Caco-2 (cell line): ENCODE measurements around the gene RASSF3. TPM values are rescaled to one million over a fixed set of nuclear protein-coding genes. Genes with fewer than 3 reads are reported as not detected.
A peak's percentile ranks its signal among the peaks of the same experiment; 100 is the strongest.

Experiments
- BruUV-seq: library from RNA; stranded (reverse); fragments of 400-500 nt; replicated peaks from 2 replicates; lab custom pipeline; 2021; lab: Mats Ljungman, UMichigan
- CTCF ChIA-PET: fragments of 300-600 bp; sonication (Branson Sonifier 250); formaldehyde crosslinking; loops from one replicate; lab custom pipeline; 2022; ENCODE audit warnings: antibody characterized with exemption; lab: Charles Lee
- POLR2A ChIA-PET: fragments of 300-600 bp; sonication (Branson Sonifier 250); formaldehyde crosslinking; loops from one replicate; lab custom pipeline; 2022; ENCODE audit warnings: antibody characterized with exemption; lab: Charles Lee
- DNase-seq, 2 experiments: peaks; one replicate each; pipeline versions ENCODE4 v3.0.0 to v3.0.0-alpha.2; 2020 to 2022
- H3K27me3 ChIP-seq: replicated peaks from 2 replicates; pipeline ENCODE4 v1.6.0; 2011; ENCODE audit warnings: low read length; ENCODE audit not compliant: control insufficient read depth, insufficient read depth
- H3K36me3 ChIP-seq: 2 replicates; pipeline ENCODE4 v1.5.1; 2011; ENCODE audit warnings: low read length; ENCODE audit not compliant: control insufficient read depth, insufficient read depth
- H3K4me1 ChIP-seq: fragments of 250-450 bp; sonication (Bioruptor Pico); 2 replicates; pipeline ENCODE4 v1.5.1; 2020; ENCODE audit warnings: mild to moderate bottlenecking
- H3K4me3 ChIP-seq: 2 replicates; pipeline ENCODE4 v1.5.1; 2011; ENCODE audit warnings: low read depth, mild to moderate bottlenecking, control low read depth, low read length
- H3K9me3 ChIP-seq: fragments of 250-450 bp; sonication (Bioruptor Pico); 2 replicates; pipeline ENCODE4 v1.5.1; 2020; ENCODE audit warnings: mild to moderate bottlenecking, moderate library complexity
- H3K27ac Mint-ChIP-seq: one replicate; pipeline ENCODE4 v1.8.0; 2022; ENCODE audit warnings: mixed read lengths; ENCODE audit not compliant: unreplicated experiment
- H3K27me3 Mint-ChIP-seq: one replicate; pipeline ENCODE4 v1.8.0; 2022; ENCODE audit warnings: mixed read lengths; ENCODE audit not compliant: insufficient read depth, unreplicated experiment
- H3K36me3 Mint-ChIP-seq: one replicate; pipeline ENCODE4 v1.8.0; 2022; ENCODE audit warnings: mild to moderate bottlenecking, mixed read lengths; ENCODE audit not compliant: insufficient read depth, unreplicated experiment
- H3K4me1 Mint-ChIP-seq: one replicate; pipeline ENCODE4 v1.8.0; 2022; ENCODE audit warnings: low read depth, mixed read lengths; ENCODE audit not compliant: unreplicated experiment
- H3K4me3 Mint-ChIP-seq: one replicate; pipeline ENCODE4 v1.8.0; 2022; ENCODE audit warnings: mild to moderate bottlenecking, moderate library complexity, mixed read lengths; ENCODE audit not compliant: unreplicated experiment
- H3K9me3 Mint-ChIP-seq: one replicate; pipeline ENCODE4 v1.8.0; 2022; ENCODE audit warnings: mixed read lengths; ENCODE audit not compliant: unreplicated experiment
- CTCF ChIP-seq, 2 experiments: fragments of 200-600 bp in 1 of 2; IDR thresholded peaks; 1 replicate in 1 of 2; 2 replicates in 1 of 2; pipeline versions ENCODE4 v1.5.1 to v1.8.0; 2011 to 2022; ENCODE audit warnings: antibody characterized with exemption in 1 of 2, control low read depth in 1 of 2, inconsistent platforms in 1 of 2, low read depth in 1 of 2, low read length in 1 of 2, mild to moderate bottlenecking in 1 of 2, moderate library complexity in 1 of 2; ENCODE audit not compliant: insufficient read depth in 1 of 2, severe bottlenecking in 1 of 2, unreplicated experiment in 1 of 2
- intact Hi-C: fragments of 100-400 bp; cut with micrococcal nuclease; formaldehyde crosslinking; loops from one replicate; pipeline ENCODE4 v1.10.0; 2022; ENCODE audit not compliant: unreplicated experiment
- total RNA-seq: library from RNA; stranded (reverse); gene quantifications from 2 replicates; pipeline ENCODE4 v1.2.3, GENCODE V29; 2022

The RASSF3 gene
- total RNA-seq, 1 experiment from 2014 or later: 25.7 TPM

- TF ChIP-seq CTCF (IDR thresholded peaks at IDR 0.05; ENCODE audit: insufficient read depth in 1 of 2, low read depth in 1 of 2, low read length in 1 of 2, severe bottlenecking in 1 of 2, unreplicated experiment in 1 of 2): no peak
- Histone ChIP-seq H3K4me3 (peak overlapping the region; percentile 95), H3K36me3 (no peaks in the 10 kb centered on the region), H3K27me3 (no peaks in the 10 kb centered on the region), H3K4me1 (peaks cover 5% of the 10 kb centered on the region; the same call in 1 of the 2 replicates), H3K9me3 (no peaks in the 10 kb centered on the region)
- Mint-ChIP-seq H3K36me3 (peaks cover 16% of the 10 kb centered on the region), H3K27ac (peak overlapping the region; percentile 83), H3K4me3 (peak overlapping the region; percentile 80), H3K4me1 (peaks cover 7% of the 10 kb centered on the region), H3K27me3 (no peaks in the 10 kb centered on the region), H3K9me3 (no peaks in the 10 kb centered on the region)
- intact Hi-C loops: loop anchor here (1.0 to 2.0 kb wide), 3 partner anchors 59 to 87 kb away; no protein-coding TSS in a partner anchor
- BruUV-seq: TSS peak; percentile 86
- ChIA-PET CTCF (interaction anchor here (1.4 kb wide), 1 partner anchor 85 kb away, joined by 9 read pairs; no protein-coding TSS in a partner anchor), POLR2A (no interaction called here)
- DNase-seq: no peak
Observed at GRCh38 chr12:64609536-64610078, 688 bp upstream of the RASSF3 start.

- peak overlapping the region; percentile 95 for H3K4me3 ChIP-seq
- Mint-ChIP-seq H3K4me1 (peaks cover 7% of the 10 kb centered on the region), H3K4me3 (peak overlapping the region; percentile 80), H3K36me3 (peaks cover 16% of the 10 kb centered on the region), H3K27ac (peak overlapping the region; percentile 39), H3K9me3 (no peaks in the 10 kb centered on the region), H3K27me3 (no peaks in the 10 kb centered on the region)
- H3K4me1 ChIP-seq: peaks cover 5% of the 10 kb centered on the region; the same call in 1 of the 2 replicates
- H3K36me3 ChIP-seq: no peaks in the 10 kb centered on the region
- no TSS peak for BruUV-seq
- CTCF ChIA-PET: interaction anchor here (0.8 to 1.0 kb wide), 3 partner anchors 72 to 87 kb away, joined by 3 to 4 read pairs (median 3); no protein-coding TSS in a partner anchor
- intact Hi-C loops: loop anchor here (1.0 kb wide), 1 partner anchor 15 kb away; no protein-coding TSS in a partner anchor
- no peak for TF ChIP-seq CTCF (IDR thresholded peaks at IDR 0.05; ENCODE audit: insufficient read depth in 1 of 2, low read depth in 1 of 2, low read length in 1 of 2, severe bottlenecking in 1 of 2, unreplicated experiment in 1 of 2)
- H3K9me3 ChIP-seq: no peaks in the 10 kb centered on the region
- POLR2A ChIA-PET: interaction anchor here (0.6 to 1.2 kb wide), 2 partner anchors 14 to 67 kb away, joined by 3 to 8 read pairs; no protein-coding TSS in a partner anchor
- peak; percentile 67 to 69 for DNase-seq
- H3K27me3 ChIP-seq: no peaks in the 10 kb centered on the region
Observed at GRCh38 chr12:64610660-64611340, 505 bp downstream of the RASSF3 start.
